Retinal pigment epithelial cell (primary cell): ENCODE results near the gene OCA2.

Experiments
- DNase-seq: peaks from one replicate; pipeline ENCODE4 v3.0.0-alpha.2; 2010; ENCODE audit warnings: low read depth
- H3K4me3 ChIP-seq: 2 replicates; pipeline ENCODE4 v1.5.1; 2011; ENCODE audit warnings: mild to moderate bottlenecking, low read length, control low read depth, moderate library complexity
- CTCF ChIP-seq: conservative IDR thresholded peaks from 2 replicates; pipeline ENCODE4 v1.5.1; 2011; ENCODE audit warnings: low read depth, low read length, control low read depth, inconsistent platforms

Gene OCA2

GRCh38 chr15:27807335-27807734 is 291.8 kb downstream of the OCA2 start:
- H3K4me3 ChIP-seq, result no peak overlapping the region
- TF ChIP-seq CTCF, result no peak
- no peak for DNase-seq

- no peak for TF ChIP-seq CTCF
- DNase-seq, result no peak
- H3K4me3 ChIP-seq, result no peak overlapping the region
Observed at GRCh38 chr15:27806396-27806795, 292.7 kb downstream of the OCA2 start.

DNA sequence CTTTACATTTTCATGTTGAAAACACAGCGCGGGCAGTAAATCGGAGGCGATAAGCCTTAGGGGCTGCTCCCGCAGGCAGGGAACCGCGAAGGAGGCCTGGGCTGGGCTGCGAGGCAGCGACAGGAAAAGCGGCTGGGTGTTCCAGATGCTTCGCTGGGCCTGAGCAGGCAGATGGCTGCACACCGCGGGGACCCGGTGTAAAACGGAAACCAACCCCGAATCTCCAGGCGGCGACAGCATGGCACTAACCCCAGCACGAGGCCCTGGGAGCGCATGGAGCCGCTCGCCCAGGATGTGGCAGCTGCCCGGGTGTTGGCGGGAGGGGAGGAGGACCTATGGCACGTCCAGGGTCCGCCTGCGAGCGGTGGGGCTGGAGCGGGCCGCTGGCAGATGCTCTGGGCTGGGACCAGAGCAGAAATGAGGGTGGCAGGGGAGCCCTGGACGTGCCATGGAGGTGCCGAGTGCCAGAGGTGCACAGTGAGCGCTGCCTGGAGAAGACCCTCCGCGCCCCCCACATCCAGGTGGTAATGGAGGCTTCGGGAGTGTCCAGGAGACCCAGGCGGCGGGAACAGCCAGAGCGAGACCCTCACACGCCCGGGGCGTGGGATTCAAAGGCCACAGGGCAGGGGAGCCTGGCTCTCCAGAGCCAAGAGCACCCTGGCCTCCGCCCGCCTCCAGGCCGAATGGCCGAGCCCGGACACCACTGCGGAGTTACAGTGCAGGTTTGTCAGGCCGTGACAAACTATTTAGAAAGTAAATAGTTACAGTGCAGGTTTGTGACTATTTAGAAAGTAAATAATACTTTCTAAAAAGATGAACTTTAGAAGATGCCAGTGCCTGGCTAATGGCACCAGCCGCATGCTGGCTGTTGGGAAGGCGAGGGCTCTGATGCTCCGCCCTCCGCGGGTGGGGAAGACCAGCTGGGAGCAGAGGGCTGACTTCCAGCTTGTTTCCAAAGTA is 293.6 kb downstream of the OCA2 start:
- H3K4me3 ChIP-seq, result no peak overlapping the region
- DNase-seq, result no peak
- no peak for TF ChIP-seq CTCF

DNA sequence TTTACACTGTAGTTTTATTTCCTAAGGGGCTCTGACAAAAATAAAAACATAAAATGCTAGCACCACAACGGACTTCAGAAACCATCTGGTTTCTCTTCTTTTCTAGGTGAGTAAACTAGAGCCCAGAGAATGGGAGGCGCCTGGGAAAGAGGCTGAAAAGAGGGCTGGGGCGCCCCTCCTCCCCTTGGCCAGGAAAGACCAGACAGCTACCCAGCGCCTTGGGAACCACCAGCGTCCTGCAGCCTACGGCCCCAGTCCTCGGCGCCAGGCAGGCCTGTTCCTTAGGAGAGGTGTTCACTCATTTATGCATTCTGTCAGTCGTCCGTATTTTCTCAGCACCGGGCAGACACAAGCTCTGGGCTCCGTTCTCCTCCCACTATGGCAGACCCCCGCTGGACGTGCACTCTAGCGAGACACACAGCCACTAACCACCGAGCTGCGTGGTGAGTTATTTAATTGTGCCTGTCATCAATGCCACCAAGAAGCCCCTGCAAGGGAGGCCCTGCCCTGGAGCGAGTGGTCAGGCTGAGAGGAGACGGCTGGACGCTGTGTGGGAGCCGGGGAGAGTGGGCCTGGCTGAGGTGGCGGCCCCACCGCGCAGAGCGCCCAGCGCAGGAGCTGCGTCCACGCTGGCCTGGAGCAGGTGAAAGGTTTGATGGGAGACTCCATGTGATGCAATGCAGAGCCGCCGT is 294.4 kb downstream of the OCA2 start:
- TF ChIP-seq CTCF, result no peak
- DNase-seq, result no peak
- no peak overlapping the region for H3K4me3 ChIP-seq

GRCh38 chr15:27798807-27799206 is 300.3 kb downstream of the OCA2 start:
- TF ChIP-seq CTCF, result no peak
- DNase-seq, result no peak
- no peak overlapping the region for H3K4me3 ChIP-seq

DNA sequence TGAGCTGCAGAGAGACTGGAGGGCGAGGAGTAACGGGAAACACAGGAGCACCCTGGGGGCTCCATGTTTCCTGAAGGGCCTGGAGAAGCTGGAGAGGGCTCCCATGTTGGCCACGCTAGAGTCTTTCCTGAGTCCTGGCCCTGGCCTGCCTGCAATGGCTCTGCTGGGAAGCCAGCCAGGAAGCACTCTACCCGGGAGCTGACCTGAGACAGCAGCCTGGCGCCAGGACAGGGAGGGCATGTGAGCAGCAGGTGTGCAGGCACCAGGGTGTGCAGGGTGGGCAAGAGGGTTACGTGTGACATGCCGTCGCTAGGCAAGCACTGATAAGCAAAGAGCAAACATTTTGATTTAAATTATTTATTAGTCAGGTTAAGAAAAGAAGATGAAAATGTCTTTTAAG is 301.4 kb downstream of the OCA2 start:
- no peak overlapping the region for H3K4me3 ChIP-seq
- no peak for DNase-seq
- no peak for TF ChIP-seq CTCF
